HFFc6 (cell line): ENCODE results near the gene SYNC. TPM values are rescaled to one million over a fixed set of nuclear protein-coding genes. Genes with fewer than 3 reads are reported as not detected.

Experiments
- DNase-seq: peaks from one replicate; pipeline ENCODE4 v3.0.0-alpha.2; 2018
- H3K27ac Mint-ChIP-seq: 2 replicates; pipeline ENCODE4 v1.8.0; 2020; ENCODE audit warnings: mild to moderate bottlenecking, mixed read lengths
- H3K27me3 Mint-ChIP-seq: 2 replicates; pipeline ENCODE4 v1.8.0; 2021; ENCODE audit warnings: mild to moderate bottlenecking, moderate library complexity, mixed read lengths; ENCODE audit not compliant: insufficient read depth
- H3K36me3 Mint-ChIP-seq: 2 replicates; pipeline ENCODE4 v1.8.0; 2021; ENCODE audit warnings: low read depth, mixed read lengths
- H3K4me1 Mint-ChIP-seq: 2 replicates; pipeline ENCODE4 v1.8.0; 2020; ENCODE audit warnings: low read depth, mixed read lengths
- H3K4me3 Mint-ChIP-seq: 2 replicates; pipeline ENCODE4 v1.8.0; 2020; ENCODE audit warnings: mild to moderate bottlenecking, moderate library complexity, mixed read lengths
- H3K9me3 Mint-ChIP-seq: 2 replicates; pipeline ENCODE4 v1.8.0; 2020; ENCODE audit warnings: mild to moderate bottlenecking, mixed read lengths
- CTCF ChIP-seq: fragments of 200-600 bp; sonication (generic); IDR thresholded peaks from 2 replicates; pipeline ENCODE4 v1.5.0; 2021; ENCODE audit warnings: antibody characterized with exemption, mild to moderate bottlenecking
- total RNA-seq, 6 experiments: library from RNA; stranded (reverse); fragmentation: NEBNext Ultra II Directional; extraction: Animal tissue kit (Norgen Biotek cat#: 25700); gene quantifications; 2 replicates in 1 of 6; 3 replicates in 5 of 6; pipeline ENCODE4 v1.2.3, GENCODE V29; 2021

Gene SYNC
- total RNA-seq, 6 experiments from 2014 or later: 40.8 to 51.1 (median 48.1) TPM

GRCh38 chr1:32746130-32746529, 43.6 kb upstream of the SYNC start:
- Mint-ChIP-seq H3K4me3 (no peak overlapping the region), H3K36me3 (no peaks in the 10 kb centered on the region), H3K9me3 (no peaks in the 10 kb centered on the region), H3K4me1 (peaks cover 6% of the 10 kb centered on the region; the same call in 1 of the 2 replicates), H3K27ac (no peak overlapping the region), H3K27me3 (peaks cover 4% of the 10 kb centered on the region; the same call in 1 of the 2 replicates)
- TF ChIP-seq CTCF: no peak
- no peak for DNase-seq

GRCh38 chr1:32744071-32744425, 41.5 kb upstream of the SYNC start:
- Mint-ChIP-seq H3K9me3 (no peaks in the 10 kb centered on the region), H3K27me3 (peaks cover 4% of the 10 kb centered on the region; the same call in 1 of the 2 replicates), H3K36me3 (no peaks in the 10 kb centered on the region), H3K4me1 (peaks cover 6% of the 10 kb centered on the region; the same call in 1 of the 2 replicates), H3K27ac (no peak overlapping the region), H3K4me3 (no peak overlapping the region)
- DNase-seq: no peak
- TF ChIP-seq CTCF: no peak

- Mint-ChIP-seq H3K4me3 (peak overlapping the region; percentile 70), H3K27me3 (peaks cover 4% of the 10 kb centered on the region; the same call in 1 of the 2 replicates), H3K27ac (no peak overlapping the region), H3K9me3 (no peaks in the 10 kb centered on the region), H3K4me1 (peaks cover 6% of the 10 kb centered on the region; the same call in 1 of the 2 replicates), H3K36me3 (no peaks in the 10 kb centered on the region)
- no peak for TF ChIP-seq CTCF
- DNase-seq: no peak
These were observed 41.0 kb upstream of the SYNC start for GRCh38 chr1:32743380-32744070.

GRCh38 chr1:32742956-32743355, 40.4 kb upstream of the SYNC start:
- Mint-ChIP-seq H3K4me1 (peaks cover 6% of the 10 kb centered on the region; the same call in 1 of the 2 replicates), H3K4me3 (peak overlapping the region; percentile 70), H3K27ac (no peak overlapping the region), H3K9me3 (no peaks in the 10 kb centered on the region), H3K36me3 (no peaks in the 10 kb centered on the region), H3K27me3 (peaks cover 4% of the 10 kb centered on the region; the same call in 1 of the 2 replicates)
- DNase-seq: no peak
- TF ChIP-seq CTCF: no peak

- Mint-ChIP-seq H3K36me3 (no peaks in the 10 kb centered on the region), H3K27ac (no peak overlapping the region), H3K4me3 (peak overlapping the region; percentile 70), H3K27me3 (peaks cover 4% of the 10 kb centered on the region; the same call in 1 of the 2 replicates), H3K9me3 (no peaks in the 10 kb centered on the region), H3K4me1 (peaks cover 6% of the 10 kb centered on the region; the same call in 1 of the 2 replicates)
- TF ChIP-seq CTCF: no peak
- DNase-seq: no peak
These were observed 39.8 kb upstream of the SYNC start for GRCh38 chr1:32742199-32742947.
